GM10847 (cell line): ENCODE measurements around the gene FARP2.

ENCODE experiments used
- POLR2A ChIP-seq: IDR thresholded peaks from 2 replicates; pipeline ENCODE4 v1.6.1; 2011; ENCODE audit not compliant: insufficient read length; ENCODE audit errors: extremely low read depth

FARP2 gene

GRCh38 chr2:241485172-241485911 lies 129.3 kb downstream of the FARP2 start:
- TF ChIP-seq POLR2A = no peak

- no peak for TF ChIP-seq POLR2A
These were observed 133.0 kb downstream of the FARP2 start for GRCh38 chr2:241489088-241489487.

GRCh38 chr2:241489733-241490680 lies 133.9 kb downstream of the FARP2 start:
- no peak for TF ChIP-seq POLR2A

GRCh38 chr2:241490825-241491506 lies 134.9 kb downstream of the FARP2 start:
- TF ChIP-seq POLR2A = no peak

GRCh38 chr2:241491549-241492173 lies 135.6 kb downstream of the FARP2 start:
- TF ChIP-seq POLR2A = no peak

GRCh38 chr2:241492174-241492565 lies 136.1 kb downstream of the FARP2 start:
- no peak for TF ChIP-seq POLR2A

- no peak for TF ChIP-seq POLR2A
These were observed 137.0 kb downstream of the FARP2 start for GRCh38 chr2:241493092-241493491.

GRCh38 chr2:241494311-241494908 lies 138.3 kb downstream of the FARP2 start:
- no peak for TF ChIP-seq POLR2A

- TF ChIP-seq POLR2A = no peak
These were observed 139.3 kb downstream of the FARP2 start for GRCh38 chr2:241495172-241496002.

- no peak for TF ChIP-seq POLR2A
These were observed 140.1 kb downstream of the FARP2 start for GRCh38 chr2:241496003-241496707.

- TF ChIP-seq POLR2A = no peak
These were observed 141.1 kb downstream of the FARP2 start for GRCh38 chr2:241496904-241497877.
